Astrocyte of the spinal cord (primary cell): ENCODE results near the gene GLRA1.

ENCODE experiments used
- DNase-seq: peaks from one replicate; pipeline ENCODE4 v3.0.0; 2011; ENCODE audit warnings: low read depth, low spot score
- H3K4me3 ChIP-seq: 2 replicates; pipeline ENCODE4 v1.5.1; 2011; ENCODE audit warnings: low read depth, mild to moderate bottlenecking, low read length, moderate library complexity
- in situ Hi-C: cut with HindIII; loops from 2 replicates; pipeline ENCODE4 v1.10.0; 2017; ENCODE audit warnings: low sequenced_read_pairs
- TF ChIP-seq, protein P1 (sequence below): IDR thresholded peaks from 2 replicates; pipeline ENCODE4 v1.5.1; 2012; ENCODE audit warnings: low read depth, mild to moderate bottlenecking, low read length, inconsistent platforms

The GLRA1 gene

DNA sequence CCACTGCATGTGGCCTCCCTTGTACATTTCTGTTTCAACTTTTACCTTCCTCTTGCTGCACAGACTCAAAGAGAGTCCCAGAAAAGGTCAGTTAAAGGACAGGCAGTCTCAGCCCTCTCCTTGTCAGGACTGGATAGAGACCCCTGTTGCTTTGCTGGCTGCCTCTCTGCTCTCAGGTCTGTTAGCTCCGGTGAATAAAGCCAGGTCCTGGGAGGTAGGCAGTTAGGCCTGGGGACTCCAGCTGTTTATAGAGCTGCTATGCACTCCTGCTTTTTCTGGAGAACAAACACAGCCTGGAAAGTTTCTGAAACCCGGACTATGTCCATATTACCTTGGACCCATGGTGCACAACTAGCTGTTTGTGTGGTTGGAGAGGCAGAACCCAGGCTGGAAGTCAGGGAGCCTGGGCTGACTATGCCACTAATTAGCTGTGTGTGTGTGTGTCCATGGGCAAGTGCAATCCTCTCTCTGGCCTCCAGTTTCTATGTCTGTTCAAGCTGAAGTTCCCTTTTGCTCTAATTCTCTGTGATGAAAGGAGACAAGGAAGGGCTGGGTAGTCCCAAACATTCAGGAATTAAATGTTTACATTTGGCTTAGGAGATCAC is 42.9 kb downstream of the GLRA1 start:
- DNase-seq = no peak
- in situ Hi-C loops = no loop called here
- H3K4me3 ChIP-seq = no peak overlapping the region
- TF ChIP-seq, protein P1, sequence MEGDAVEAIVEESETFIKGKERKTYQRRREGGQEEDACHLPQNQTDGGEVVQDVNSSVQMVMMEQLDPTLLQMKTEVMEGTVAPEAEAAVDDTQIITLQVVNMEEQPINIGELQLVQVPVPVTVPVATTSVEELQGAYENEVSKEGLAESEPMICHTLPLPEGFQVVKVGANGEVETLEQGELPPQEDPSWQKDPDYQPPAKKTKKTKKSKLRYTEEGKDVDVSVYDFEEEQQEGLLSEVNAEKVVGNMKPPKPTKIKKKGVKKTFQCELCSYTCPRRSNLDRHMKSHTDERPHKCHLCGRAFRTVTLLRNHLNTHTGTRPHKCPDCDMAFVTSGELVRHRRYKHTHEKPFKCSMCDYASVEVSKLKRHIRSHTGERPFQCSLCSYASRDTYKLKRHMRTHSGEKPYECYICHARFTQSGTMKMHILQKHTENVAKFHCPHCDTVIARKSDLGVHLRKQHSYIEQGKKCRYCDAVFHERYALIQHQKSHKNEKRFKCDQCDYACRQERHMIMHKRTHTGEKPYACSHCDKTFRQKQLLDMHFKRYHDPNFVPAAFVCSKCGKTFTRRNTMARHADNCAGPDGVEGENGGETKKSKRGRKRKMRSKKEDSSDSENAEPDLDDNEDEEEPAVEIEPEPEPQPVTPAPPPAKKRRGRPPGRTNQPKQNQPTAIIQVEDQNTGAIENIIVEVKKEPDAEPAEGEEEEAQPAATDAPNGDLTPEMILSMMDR = no peak

DNA sequence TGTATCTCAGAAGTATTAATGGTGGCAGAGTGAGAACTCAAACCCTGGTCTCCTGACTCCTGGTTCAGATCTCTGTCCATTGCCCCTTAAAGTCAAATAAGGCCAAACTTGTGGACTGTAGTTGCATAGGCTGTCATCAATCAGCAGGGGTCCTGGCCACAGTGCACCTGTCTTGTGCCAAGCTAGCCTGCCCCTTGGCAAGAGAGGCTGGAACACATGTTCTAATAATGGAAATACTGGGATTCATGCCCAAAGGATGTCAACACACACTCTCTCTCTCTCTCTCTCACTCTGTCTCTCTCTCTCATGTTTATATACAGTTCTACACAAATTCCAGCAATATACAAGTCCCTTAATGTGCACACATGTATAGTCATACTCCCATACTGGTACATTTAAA is 44.3 kb downstream of the GLRA1 start:
- TF ChIP-seq, protein P1 = no peak

DNA sequence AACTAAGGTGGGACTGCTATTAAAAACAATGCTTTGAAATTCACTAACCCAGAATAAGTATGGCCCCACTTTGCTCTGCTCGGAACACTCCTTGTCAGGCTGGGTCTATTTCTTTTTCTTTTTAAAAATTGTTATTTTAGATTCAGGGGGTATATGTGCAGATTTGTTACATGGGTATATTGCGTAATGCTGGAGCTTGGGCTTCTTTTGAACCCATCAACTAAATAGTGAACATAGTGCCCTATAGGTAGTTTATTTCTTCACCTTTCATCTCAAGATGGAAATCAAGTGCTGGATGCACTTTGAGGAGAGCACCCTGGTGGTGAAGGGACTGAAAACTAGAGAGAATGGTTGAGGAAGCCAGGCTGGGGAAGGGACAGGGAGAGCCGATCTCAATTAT is 51.0 kb downstream of the GLRA1 start:
- in situ Hi-C loops = no loop called here
- no peak overlapping the region for H3K4me3 ChIP-seq
- no peak for DNase-seq
- TF ChIP-seq, protein P1 = no peak

More for the DNA sequence above, 44.3 kb downstream of the GLRA1 start:
- DNase-seq = no peak
- no peak overlapping the region for H3K4me3 ChIP-seq
- in situ Hi-C loops = no loop called here

DNA sequence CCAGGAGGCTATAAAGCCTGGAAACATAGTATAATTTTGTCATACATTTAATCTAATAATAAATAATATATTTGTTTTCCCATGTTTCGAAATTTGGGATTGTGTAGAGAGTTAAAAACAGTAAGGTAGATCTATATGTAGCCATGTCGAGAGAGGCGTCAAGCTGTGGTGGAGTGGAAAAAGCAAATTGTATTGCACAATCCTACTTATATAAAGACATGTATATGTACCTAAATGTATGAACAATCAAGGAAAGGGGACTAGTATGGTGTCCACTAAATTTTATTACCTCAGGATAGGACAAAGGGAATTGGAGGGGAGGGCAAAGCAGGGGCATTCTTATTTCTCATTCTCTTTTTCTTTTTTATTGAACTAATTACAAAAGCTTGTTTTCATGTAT is 52.0 kb downstream of the GLRA1 start:
- no peak for DNase-seq
- TF ChIP-seq, protein P1 = no peak
- in situ Hi-C loops = no loop called here
- H3K4me3 ChIP-seq = no peak overlapping the region

DNA sequence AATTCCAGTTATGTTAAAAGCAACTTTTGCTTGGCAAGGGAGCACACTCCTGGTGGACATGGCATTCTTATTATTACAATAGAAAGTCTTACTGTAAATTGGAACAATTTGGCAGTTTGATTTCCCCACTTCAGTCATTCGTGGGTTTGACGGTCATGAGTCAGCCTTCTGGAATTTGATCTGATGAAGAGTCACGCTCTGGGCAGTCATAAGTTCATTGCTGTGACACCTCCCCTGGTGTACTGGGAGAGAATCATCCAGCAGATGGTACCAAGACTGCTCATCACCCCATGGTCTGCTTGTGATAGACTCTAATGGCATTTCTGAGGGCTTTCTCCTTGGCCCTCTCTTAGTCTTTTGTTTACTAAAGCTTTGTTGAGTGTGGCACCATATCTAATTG is 53.8 kb downstream of the GLRA1 start:
- in situ Hi-C loops = no loop called here
- TF ChIP-seq, protein P1 = no peak
- H3K4me3 ChIP-seq = no peak overlapping the region
- DNase-seq = peak; percentile 67

DNA sequence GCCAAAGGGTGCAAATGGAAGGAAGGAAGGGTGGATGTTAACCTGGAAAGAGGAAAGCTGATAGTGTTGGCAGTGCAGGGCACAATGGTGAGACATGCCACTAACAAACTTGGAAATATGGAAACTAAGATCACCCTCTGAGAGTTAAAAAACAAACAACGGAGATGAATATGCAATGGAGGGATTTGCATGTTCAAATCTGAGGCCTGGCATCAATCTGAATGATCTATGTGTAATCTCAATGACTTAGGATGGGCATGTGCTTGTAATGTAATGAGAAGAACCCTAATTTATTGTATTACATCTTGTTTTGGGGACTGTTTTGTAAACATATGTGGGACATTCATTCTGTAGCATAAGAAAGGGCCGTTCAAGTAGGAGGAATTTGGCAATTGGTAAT is 54.4 kb downstream of the GLRA1 start:
- no peak for DNase-seq
- no peak overlapping the region for H3K4me3 ChIP-seq
- in situ Hi-C loops = no loop called here
- TF ChIP-seq, protein P1 = no peak
